Measurements from ENCODE around the gene AAR2.

Gene AAR2

DNA sequence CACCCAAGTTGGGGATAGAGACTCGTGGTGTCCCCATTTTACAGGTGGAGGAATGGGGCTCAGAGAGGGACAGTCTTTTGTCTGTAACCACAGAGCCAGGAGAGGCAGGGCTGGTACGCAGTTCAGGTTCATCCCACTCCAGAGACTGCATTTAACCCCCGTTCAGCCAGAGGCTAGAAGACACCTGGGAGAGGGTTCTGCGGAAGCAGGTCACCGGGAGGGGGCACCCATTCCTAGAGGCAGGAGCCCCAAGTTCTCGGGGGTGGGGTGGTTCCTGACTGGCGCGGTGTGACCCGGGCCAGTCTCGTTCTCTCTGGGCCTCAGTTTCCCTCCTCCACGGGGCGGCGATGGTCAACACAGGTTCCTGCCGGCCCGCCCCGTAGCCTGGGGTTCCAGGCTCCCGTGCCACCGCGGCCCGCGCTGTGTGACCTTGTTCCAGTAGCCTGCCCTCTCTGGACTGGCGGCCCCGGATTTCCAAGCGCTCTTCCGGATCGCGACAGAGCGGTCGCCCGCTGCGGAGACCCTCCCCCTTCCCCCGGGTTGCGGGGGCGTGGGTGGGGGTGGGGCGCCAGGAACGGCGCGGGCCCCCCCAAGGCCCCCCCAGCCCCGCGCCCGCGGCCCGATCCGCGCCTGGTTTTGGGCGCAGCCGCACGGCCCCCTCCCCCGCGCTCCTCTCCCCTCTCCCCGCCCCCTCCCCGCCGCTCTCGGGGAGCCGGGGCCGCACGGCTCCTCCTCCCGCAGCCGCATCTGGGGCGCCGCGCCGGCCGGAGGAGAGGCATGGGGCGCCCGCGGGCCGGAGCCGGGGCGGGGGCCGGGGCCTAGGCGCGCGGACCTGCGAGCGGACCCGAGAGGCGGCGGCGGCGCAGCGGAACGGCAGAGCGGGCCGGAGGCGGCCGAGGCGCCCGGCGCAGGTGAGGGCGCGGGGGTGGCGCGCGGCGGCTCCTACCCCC lies 69.6 kb downstream of the AAR2 start, which contains the start of gene DLGAP4:
DLGAP4 (plus strand) TSS at position 738 of the 950 bp plus-strand sequence. CDS start 125,379 bp downstream, outside the sequence.
- Histone ChIP-seq H3K4me3 (peak within 1 kb of the TSS in 1 of 2 donors; percentile 38), H3K9me3 (no peaks in the 10 kb centered on the region), H3K36me3 (no peaks in the 10 kb centered on the region), H3K27ac (no peak within 1 kb of the TSS), H3K4me1 (peaks cover 0 to 22% (median 16%) of the 10 kb centered on the region in 4 donors), H3K27me3 (peaks cover 5 to 86% of the 10 kb centered on the region in 2 donors)
- intact Hi-C loops (cut with DNase I; ENCODE audit: low total_unique reads): no loop called here
- TF ChIP-seq, protein P1, sequence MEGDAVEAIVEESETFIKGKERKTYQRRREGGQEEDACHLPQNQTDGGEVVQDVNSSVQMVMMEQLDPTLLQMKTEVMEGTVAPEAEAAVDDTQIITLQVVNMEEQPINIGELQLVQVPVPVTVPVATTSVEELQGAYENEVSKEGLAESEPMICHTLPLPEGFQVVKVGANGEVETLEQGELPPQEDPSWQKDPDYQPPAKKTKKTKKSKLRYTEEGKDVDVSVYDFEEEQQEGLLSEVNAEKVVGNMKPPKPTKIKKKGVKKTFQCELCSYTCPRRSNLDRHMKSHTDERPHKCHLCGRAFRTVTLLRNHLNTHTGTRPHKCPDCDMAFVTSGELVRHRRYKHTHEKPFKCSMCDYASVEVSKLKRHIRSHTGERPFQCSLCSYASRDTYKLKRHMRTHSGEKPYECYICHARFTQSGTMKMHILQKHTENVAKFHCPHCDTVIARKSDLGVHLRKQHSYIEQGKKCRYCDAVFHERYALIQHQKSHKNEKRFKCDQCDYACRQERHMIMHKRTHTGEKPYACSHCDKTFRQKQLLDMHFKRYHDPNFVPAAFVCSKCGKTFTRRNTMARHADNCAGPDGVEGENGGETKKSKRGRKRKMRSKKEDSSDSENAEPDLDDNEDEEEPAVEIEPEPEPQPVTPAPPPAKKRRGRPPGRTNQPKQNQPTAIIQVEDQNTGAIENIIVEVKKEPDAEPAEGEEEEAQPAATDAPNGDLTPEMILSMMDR (IDR thresholded peaks at IDR 0.05): no peak
- no peak for DNase-seq
